ENCODE measurements around the gene CPEB2. TPM values are rescaled to one million over a fixed set of nuclear protein-coding genes. Genes with fewer than 3 reads are reported as not detected.

Gene CPEB2
- 1 to 10 TPM; 4.4 to 5.4 TPM for total RNA-seq

DNA sequence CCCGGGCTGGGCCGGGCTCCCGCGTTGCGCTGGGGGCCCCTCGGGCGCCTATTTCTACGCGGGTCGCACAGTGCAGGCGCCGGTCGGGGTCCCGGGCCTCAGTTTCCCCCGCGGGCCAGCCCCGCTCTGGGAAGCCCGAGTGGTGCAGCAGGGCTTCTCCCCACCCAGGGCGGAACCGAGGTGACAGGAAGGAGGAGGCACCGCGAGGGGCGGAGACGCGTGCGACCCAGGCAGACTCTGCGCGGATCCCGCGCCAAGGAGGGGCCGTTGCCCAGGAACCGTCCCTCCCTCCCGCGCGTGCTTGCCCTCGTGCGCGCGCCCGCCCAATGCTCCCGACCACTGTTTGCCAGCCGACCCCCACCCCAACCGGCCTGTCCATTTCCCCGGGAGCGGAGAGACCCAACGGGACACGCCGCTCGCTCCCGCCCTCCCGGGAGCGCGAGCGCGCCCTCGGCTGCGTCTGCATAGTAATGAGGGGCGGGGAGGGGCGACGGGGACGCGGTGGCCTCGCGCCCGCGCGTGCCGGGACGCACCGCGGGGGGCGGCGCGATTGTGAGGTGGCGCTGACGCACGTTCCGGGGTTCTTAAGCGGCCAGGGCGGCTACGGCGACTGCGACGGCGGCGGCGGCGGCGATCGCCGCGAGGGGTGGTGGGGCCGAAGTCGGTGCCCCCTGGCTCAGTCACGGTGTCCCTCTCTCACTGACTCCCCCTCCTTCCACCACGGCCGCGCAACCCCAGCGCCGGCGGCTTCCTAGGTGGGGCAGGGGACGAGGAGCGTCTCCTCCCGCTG is at the start of gene CPEB2:
Gene CPEB2 (plus strand): TSS at position 613 of the 790 bp plus-strand sequence. CDS start 193 bp downstream, outside the sequence.
- no peaks in the 10 kb centered on the region for H3K27me3 Mint-ChIP-seq (ENCODE audit: low read depth)
- H3K4me3 Mint-ChIP-seq, result peak within 1 kb of the TSS; percentile 88
- no peaks in the 10 kb centered on the region for H3K9me3 Mint-ChIP-seq
- intact Hi-C loops (cut with micrococcal nuclease), result loop anchor here (1.0 to 5.0 kb wide), 22 partner anchors 77 to 1518 kb away; partner anchors contain the start of genes BOD1L1, FAM200B, FBXL5 and RAB28
- H3K27ac Mint-ChIP-seq, result peak within 1 kb of the TSS; percentile 94
- H3K36me3 Mint-ChIP-seq (ENCODE audit: low read depth), result no peaks in the 10 kb centered on the region
- peaks cover 12% of the 10 kb centered on the region for H3K4me1 Mint-ChIP-seq (ENCODE audit: low read depth)
- peak; percentile 91 for DNase-seq
- CTCF ChIA-PET, result interaction anchor here (0.8 to 1.1 kb wide), 2 partner anchors 66 to 252 kb away, joined by 3 read pairs; no protein-coding TSS in a partner anchor

DNA sequence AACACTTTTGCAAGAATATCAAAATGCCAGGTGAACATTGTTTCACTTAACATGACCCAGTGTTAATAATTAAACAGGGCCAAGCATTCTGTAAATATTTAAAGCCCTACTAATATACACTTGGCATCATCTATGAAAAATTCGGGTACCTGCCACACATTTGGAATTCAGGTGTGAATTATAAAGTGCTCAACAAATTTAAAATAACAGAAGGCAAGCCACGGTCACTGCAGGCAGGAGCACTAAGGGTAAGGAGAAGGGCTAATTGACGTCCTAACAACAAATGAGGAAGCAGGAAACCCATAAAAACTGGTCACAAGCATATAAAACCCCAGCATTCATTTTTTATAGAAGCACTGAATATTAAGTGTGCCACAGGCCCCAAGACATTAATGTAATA is 43.8 kb upstream of the CPEB2 start:
- no peak overlapping the region for H3K4me3 Mint-ChIP-seq
- DNase-seq, result no peak
- no peaks in the 10 kb centered on the region for H3K36me3 Mint-ChIP-seq (ENCODE audit: low read depth)
- H3K27ac Mint-ChIP-seq, result no peak overlapping the region
- CTCF ChIA-PET, result no interaction called here
- H3K4me1 Mint-ChIP-seq (ENCODE audit: low read depth), result no peaks in the 10 kb centered on the region
- intact Hi-C loops (cut with micrococcal nuclease), result no loop called here
- no peaks in the 10 kb centered on the region for H3K9me3 Mint-ChIP-seq
- peaks cover 2% of the 10 kb centered on the region for H3K27me3 Mint-ChIP-seq (ENCODE audit: low read depth)

DNA sequence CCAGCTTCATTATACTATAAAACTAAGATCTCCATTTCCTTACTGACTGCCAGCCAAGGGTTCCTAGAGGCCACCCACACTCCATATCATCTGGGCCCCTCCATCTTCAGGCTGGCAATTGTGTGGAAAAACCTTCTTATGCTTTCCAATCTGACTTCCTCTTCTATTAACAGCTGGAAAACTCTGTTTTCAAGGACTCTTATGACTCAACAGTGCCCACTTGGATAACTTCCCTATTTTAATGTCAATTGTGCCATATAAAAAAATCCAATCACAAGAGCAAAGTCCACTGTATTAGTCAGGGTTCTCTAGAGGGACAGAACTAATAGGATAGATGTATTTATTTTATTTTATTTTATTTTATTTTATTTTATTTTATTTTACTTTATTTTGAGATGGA is 41.0 kb upstream of the CPEB2 start:
- intact Hi-C loops (cut with micrococcal nuclease), result loop anchor here (10.0 kb wide), 1 partner anchor 84 kb away; no protein-coding TSS in a partner anchor
- Mint-ChIP-seq H3K9me3 (no peaks in the 10 kb centered on the region), H3K4me1 (ENCODE audit: low read depth) (no peaks in the 10 kb centered on the region), H3K27me3 (ENCODE audit: low read depth) (peaks cover 5% of the 10 kb centered on the region), H3K27ac (no peak overlapping the region), H3K4me3 (no peak overlapping the region), H3K36me3 (ENCODE audit: low read depth) (no peaks in the 10 kb centered on the region)
- CTCF ChIA-PET, result no interaction called here
- no peak for DNase-seq

DNA sequence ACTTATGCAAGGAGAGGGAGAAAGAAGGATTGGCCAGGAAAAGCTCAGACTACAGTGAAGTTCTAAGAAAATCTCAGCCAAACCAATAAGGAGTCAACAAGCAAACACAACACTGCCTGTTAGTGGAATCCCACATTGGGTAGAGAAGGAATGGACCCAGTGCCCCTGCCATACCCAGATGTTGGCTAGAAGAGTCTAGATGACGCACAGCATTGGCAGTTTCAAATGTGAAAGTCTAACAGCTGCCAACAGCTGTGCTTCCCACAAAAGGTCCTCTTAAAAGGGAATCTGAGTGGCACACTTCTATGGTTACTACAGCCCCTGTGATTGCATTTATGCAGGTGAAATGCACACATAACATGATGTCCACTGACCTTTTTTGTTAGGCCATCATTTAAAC is 37.2 kb upstream of the CPEB2 start:
- intact Hi-C loops (cut with micrococcal nuclease), result loop anchor here (10.0 kb wide), 1 partner anchor 80 kb away; no protein-coding TSS in a partner anchor
- Mint-ChIP-seq H3K4me1 (ENCODE audit: low read depth) (no peaks in the 10 kb centered on the region), H3K9me3 (no peaks in the 10 kb centered on the region), H3K27me3 (ENCODE audit: low read depth) (peaks cover 19% of the 10 kb centered on the region), H3K27ac (no peak overlapping the region), H3K4me3 (no peak overlapping the region), H3K36me3 (ENCODE audit: low read depth) (no peaks in the 10 kb centered on the region)
- CTCF ChIA-PET, result no interaction called here
- no peak for DNase-seq

DNA sequence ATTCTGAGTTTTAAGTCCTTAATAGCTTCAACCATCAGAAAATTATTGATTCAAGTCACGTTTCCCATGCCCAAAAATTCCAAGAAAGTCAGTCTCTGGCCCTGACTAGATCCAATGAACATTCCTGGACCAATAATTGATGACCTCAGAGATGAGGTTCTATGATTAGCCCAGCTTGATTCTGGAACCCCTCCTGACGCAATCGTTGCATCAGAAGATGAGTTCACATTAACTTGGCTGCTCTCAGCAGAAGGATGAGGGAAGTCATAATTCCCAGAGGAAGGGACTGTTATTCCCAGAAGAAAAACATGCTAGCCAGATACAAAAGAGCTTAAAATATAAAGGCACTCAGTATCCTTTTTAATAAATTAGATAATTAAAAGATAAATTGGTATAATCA is 34.3 kb upstream of the CPEB2 start:
- peaks cover 26% of the 10 kb centered on the region for H3K27me3 Mint-ChIP-seq (ENCODE audit: low read depth)
- intact Hi-C loops (cut with micrococcal nuclease), result loop anchor here (10.0 kb wide), 1 partner anchor 77 kb away; no protein-coding TSS in a partner anchor
- CTCF ChIA-PET, result no interaction called here
- no peaks in the 10 kb centered on the region for H3K36me3 Mint-ChIP-seq (ENCODE audit: low read depth)
- H3K4me1 Mint-ChIP-seq (ENCODE audit: low read depth), result no peaks in the 10 kb centered on the region
- H3K4me3 Mint-ChIP-seq, result no peak overlapping the region
- H3K9me3 Mint-ChIP-seq, result no peaks in the 10 kb centered on the region
- DNase-seq, result no peak
- H3K27ac Mint-ChIP-seq, result no peak overlapping the region

DNA sequence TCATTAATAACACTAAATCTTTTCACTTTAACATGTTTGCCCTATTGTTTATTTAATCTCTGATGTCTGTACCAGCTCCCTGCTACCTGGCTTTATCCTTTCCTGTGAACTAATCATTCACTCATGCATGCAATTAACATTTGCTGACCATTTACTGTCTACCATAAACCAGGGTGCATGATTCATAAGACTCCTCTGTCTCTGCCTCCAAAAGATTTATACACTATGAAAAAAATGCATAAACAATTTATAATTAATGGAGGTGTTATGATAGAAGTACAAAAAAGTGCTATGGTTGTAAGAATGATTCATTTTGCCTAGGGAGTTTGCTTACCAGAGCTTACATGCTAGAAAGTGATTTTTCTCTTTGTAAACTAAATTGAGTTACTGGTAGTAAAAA is 24.5 kb upstream of the CPEB2 start:
- Mint-ChIP-seq H3K9me3 (peaks cover 1% of the 10 kb centered on the region), H3K36me3 (ENCODE audit: low read depth) (peaks cover 3% of the 10 kb centered on the region), H3K27me3 (ENCODE audit: low read depth) (peaks cover 25% of the 10 kb centered on the region), H3K27ac (no peak overlapping the region), H3K4me3 (no peak overlapping the region), H3K4me1 (ENCODE audit: low read depth) (peaks cover 2% of the 10 kb centered on the region)
- no peak for DNase-seq
- intact Hi-C loops (cut with micrococcal nuclease), result no loop called here
- CTCF ChIA-PET, result no interaction called here

DNA sequence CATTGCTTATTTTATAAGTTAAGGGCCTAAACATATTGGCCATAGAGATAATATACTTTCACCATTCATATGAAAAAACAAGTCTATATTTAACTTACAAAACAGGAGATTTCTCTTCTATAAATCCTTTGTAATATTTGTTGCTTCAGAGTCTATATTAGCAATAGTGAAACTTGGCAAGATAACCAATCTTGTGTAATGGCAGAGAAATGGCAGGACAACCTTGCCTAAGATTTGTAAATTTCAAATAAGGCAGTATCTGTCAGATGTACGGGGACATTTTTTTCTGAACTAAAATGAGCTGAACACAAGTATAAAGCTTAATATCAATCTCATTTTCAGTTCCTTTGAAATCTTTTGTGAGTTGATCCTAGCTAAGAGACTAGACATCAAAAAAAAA is 17.8 kb upstream of the CPEB2 start:
- peaks cover 7% of the 10 kb centered on the region for H3K27me3 Mint-ChIP-seq (ENCODE audit: low read depth)
- no peaks in the 10 kb centered on the region for H3K4me1 Mint-ChIP-seq (ENCODE audit: low read depth)
- intact Hi-C loops (cut with micrococcal nuclease), result no loop called here
- no peaks in the 10 kb centered on the region for H3K36me3 Mint-ChIP-seq (ENCODE audit: low read depth)
- no peak overlapping the region for H3K27ac Mint-ChIP-seq
- no peak for DNase-seq
- H3K4me3 Mint-ChIP-seq, result no peak overlapping the region
- CTCF ChIA-PET, result no interaction called here
- no peaks in the 10 kb centered on the region for H3K9me3 Mint-ChIP-seq

DNA sequence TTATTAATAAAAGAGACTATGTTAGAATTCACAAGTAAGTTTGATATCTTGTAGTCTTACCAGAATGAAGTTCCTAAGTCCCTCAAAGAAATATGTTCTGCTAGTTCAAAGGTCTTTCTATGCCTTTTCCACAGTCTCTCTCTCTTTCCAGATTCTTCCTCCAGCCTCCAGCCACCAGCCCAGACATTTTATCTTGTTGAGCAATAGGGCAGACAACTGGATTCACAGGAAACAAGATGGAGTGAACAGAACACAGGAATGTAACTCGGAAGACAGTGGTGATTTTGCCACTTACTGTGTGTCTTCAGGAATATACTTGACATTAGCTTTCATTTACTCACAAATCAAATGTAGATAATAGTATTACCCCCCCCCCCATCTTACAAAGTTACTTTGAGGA is 17.1 kb upstream of the CPEB2 start:
- Mint-ChIP-seq H3K9me3 (no peaks in the 10 kb centered on the region), H3K4me1 (ENCODE audit: low read depth) (no peaks in the 10 kb centered on the region), H3K4me3 (no peak overlapping the region), H3K27me3 (ENCODE audit: low read depth) (peaks cover 3% of the 10 kb centered on the region), H3K36me3 (ENCODE audit: low read depth) (no peaks in the 10 kb centered on the region), H3K27ac (no peak overlapping the region)
- CTCF ChIA-PET, result interaction anchor here (1.0 kb wide), 1 partner anchor 10 kb away, joined by 4 read pairs; no protein-coding TSS in a partner anchor
- DNase-seq, result no peak
- intact Hi-C loops (cut with micrococcal nuclease), result no loop called here

DNA sequence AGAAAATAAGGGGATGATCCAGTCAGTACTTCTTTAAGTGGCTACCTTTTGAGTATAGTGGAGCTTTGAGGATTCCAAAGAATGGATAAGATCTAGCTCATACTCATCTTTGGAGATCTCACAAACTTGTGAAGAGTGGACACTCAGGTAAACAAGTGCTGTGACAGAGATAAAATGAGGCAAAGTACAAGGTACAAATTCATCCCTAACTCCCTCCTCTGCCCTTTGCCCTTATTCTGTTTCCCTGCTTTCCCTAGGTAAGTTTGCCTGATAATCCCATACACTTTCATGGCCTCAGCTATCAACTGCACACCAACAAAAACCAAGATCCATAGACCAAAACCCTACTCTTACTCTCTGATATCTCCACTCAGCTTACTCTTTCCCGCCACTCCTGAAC is 16.4 kb upstream of the CPEB2 start:
- CTCF ChIA-PET, result interaction anchor here (1.0 kb wide), 1 partner anchor 9 kb away, joined by 4 read pairs; no protein-coding TSS in a partner anchor
- H3K9me3 Mint-ChIP-seq, result no peaks in the 10 kb centered on the region
- H3K36me3 Mint-ChIP-seq (ENCODE audit: low read depth), result no peaks in the 10 kb centered on the region
- H3K27ac Mint-ChIP-seq, result no peak overlapping the region
- no peak for DNase-seq
- H3K27me3 Mint-ChIP-seq (ENCODE audit: low read depth), result peaks cover 3% of the 10 kb centered on the region
- intact Hi-C loops (cut with micrococcal nuclease), result no loop called here
- H3K4me3 Mint-ChIP-seq, result no peak overlapping the region
- H3K4me1 Mint-ChIP-seq (ENCODE audit: low read depth), result no peaks in the 10 kb centered on the region

DNA sequence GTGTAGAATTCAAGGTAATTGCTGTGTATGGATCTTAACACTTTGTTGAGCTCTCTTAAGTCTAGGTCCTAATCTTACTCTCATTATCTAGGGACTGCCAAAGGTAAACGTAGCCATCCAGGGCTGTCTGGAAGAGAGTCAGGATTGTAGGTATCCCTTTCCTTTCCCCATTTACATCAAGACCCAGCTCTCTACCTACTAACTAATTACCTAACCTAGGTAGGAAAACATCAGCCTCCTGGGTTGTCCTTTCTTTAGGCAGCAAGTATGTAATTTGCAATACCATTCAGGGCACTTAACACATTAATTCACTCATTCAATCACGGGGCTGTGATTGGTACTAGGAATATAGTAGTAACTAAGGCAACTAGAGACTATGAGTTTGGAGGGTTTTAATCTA is 15.2 kb upstream of the CPEB2 start:
- CTCF ChIA-PET, result no interaction called here

DNA sequence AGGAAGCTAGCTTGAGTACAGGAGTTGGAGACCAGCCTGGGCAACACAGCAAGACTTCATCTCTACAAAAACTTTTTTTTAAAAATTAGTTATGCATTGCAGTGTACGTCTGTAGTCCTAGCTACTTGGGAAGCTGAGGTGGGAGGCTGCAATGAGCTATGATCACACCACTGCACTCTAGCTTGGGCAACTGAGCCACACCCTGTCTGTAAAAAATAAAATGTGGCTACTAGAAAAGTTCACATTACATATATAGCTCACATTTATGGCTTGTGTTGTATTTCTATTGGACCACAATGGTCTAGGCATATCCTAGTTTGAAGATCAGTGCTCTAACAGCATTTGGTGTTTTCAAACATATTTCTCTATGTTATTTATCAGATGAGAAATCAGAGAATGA is 11.8 kb upstream of the CPEB2 start:
- no peak overlapping the region for H3K4me3 Mint-ChIP-seq
- intact Hi-C loops (cut with micrococcal nuclease), result no loop called here
- CTCF ChIA-PET, result interaction anchor here (1.1 kb wide), 1 partner anchor 19 kb away, joined by 3 read pairs; no protein-coding TSS in a partner anchor
- no peaks in the 10 kb centered on the region for H3K36me3 Mint-ChIP-seq (ENCODE audit: low read depth)
- H3K9me3 Mint-ChIP-seq, result no peaks in the 10 kb centered on the region
- DNase-seq, result no peak
- peaks cover 7% of the 10 kb centered on the region for H3K4me1 Mint-ChIP-seq (ENCODE audit: low read depth)
- no peaks in the 10 kb centered on the region for H3K27me3 Mint-ChIP-seq (ENCODE audit: low read depth)
- H3K27ac Mint-ChIP-seq, result no peak overlapping the region

More for the DNA sequence above, 15.2 kb upstream of the CPEB2 start:
- no peak for DNase-seq
- intact Hi-C loops (cut with micrococcal nuclease), result no loop called here
- Mint-ChIP-seq H3K9me3 (no peaks in the 10 kb centered on the region), H3K27me3 (ENCODE audit: low read depth) (peaks cover 3% of the 10 kb centered on the region), H3K36me3 (ENCODE audit: low read depth) (no peaks in the 10 kb centered on the region), H3K4me1 (ENCODE audit: low read depth) (no peaks in the 10 kb centered on the region), H3K27ac (no peak overlapping the region), H3K4me3 (no peak overlapping the region)

DNA sequence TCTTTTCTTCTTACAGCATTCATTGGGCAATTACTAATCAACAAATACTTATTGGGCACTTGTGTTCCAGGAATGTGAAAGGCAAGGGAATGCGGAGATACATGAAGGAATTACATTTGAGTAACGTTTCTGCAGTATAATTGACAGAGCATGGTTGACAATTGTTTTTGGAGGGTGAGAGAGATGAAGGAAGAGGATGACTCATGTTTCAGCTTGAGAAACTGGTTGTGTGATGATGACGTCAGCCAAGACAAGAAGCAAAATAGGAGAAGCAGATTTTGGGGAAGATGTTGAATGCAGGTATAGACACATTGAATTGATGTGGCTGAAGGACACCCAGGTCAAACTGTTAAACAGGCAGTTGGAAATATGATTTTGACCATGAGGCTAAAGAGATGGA is 8.0 kb upstream of the CPEB2 start:
- DNase-seq, result peak; percentile 28

More for the DNA sequence above, 8.0 kb upstream of the CPEB2 start:
- no peak overlapping the region for H3K27ac Mint-ChIP-seq
- intact Hi-C loops (cut with micrococcal nuclease), result no loop called here
- no peaks in the 10 kb centered on the region for H3K9me3 Mint-ChIP-seq
- peaks cover 9% of the 10 kb centered on the region for H3K4me1 Mint-ChIP-seq (ENCODE audit: low read depth)
- no peaks in the 10 kb centered on the region for H3K27me3 Mint-ChIP-seq (ENCODE audit: low read depth)
- H3K36me3 Mint-ChIP-seq (ENCODE audit: low read depth), result no peaks in the 10 kb centered on the region
- H3K4me3 Mint-ChIP-seq, result no peak overlapping the region
- CTCF ChIA-PET, result interaction anchor here (1.4 kb wide), 1 partner anchor 9 kb away, joined by 4 read pairs; no protein-coding TSS in a partner anchor

All from activated naive CD4-positive, alpha-beta T cell treated with anti-CD3 and anti-CD28 coated beads for 36 hours (primary cell).